Stomach smooth muscle (tissue), 2 donors: ENCODE results near the gene KDM3A.
"Not testable (repeated sequence)": the region's sequence is repeated elsewhere in the genome, so short reads cannot be mapped to it uniquely, and the experiment has no call there.

ENCODE experiments used
- H3K27ac ChIP-seq: one replicate; pipeline ENCODE4 v1.7.0; 2013; ENCODE audit warnings: mild to moderate bottlenecking, low read length, inconsistent platforms
- H3K27me3 ChIP-seq, 2 donors: one replicate each; pipeline ENCODE4 v1.7.0; 2013; ENCODE audit warnings: low read length in 2 of 2; ENCODE audit not compliant: insufficient read depth in 2 of 2, control insufficient read depth in 1 of 2
- H3K36me3 ChIP-seq, 2 donors: one replicate each; pipeline ENCODE4 v1.7.0; 2013; ENCODE audit warnings: low read length in 2 of 2; ENCODE audit not compliant: control insufficient read depth in 2 of 2, insufficient read depth in 2 of 2
- H3K4me1 ChIP-seq: one replicate; pipeline ENCODE4 v1.7.0; 2013; ENCODE audit warnings: low read length; ENCODE audit not compliant: control insufficient read depth, insufficient read depth
- H3K4me3 ChIP-seq, 2 donors: one replicate each; pipeline ENCODE4 v1.7.0; 2013; ENCODE audit warnings: low read length in 2 of 2
- H3K9ac ChIP-seq, 2 donors: one replicate each; pipeline ENCODE4 v1.7.0; 2013; ENCODE audit warnings: low read length in 2 of 2, mild to moderate bottlenecking in 1 of 2
- H3K9me3 ChIP-seq, 2 donors: one replicate each; pipeline ENCODE4 v1.7.0; 2013; ENCODE audit warnings: low read length in 2 of 2; ENCODE audit not compliant: control insufficient read depth in 2 of 2
- donor health status: healthy.
- donor health status: Pancreatic carcinoma.

Gene KDM3A

GRCh38 chr2:86492048-86492453 is 50.9 kb downstream of the KDM3A start:
- no peaks in the 10 kb centered on the region for H3K27me3 ChIP-seq
- peaks cover 45 to 49% of the 10 kb centered on the region in 2 donors for H3K36me3 ChIP-seq
- H3K27ac ChIP-seq, result no peak overlapping the region
- no peak overlapping the region for H3K4me3 ChIP-seq
- H3K4me1 ChIP-seq, result no peaks in the 10 kb centered on the region
- no peak overlapping the region for H3K9ac ChIP-seq
- H3K9me3 ChIP-seq, result no peaks in the 10 kb centered on the region

- H3K27me3 ChIP-seq, H3K27ac ChIP-seq, H3K4me1 ChIP-seq, H3K9ac ChIP-seq, H3K9me3 ChIP-seq, H3K4me3 ChIP-seq: not testable (repeated sequence)
- H3K36me3 ChIP-seq, result peaks cover 38 to 51% of the 10 kb centered on the region in 2 donors
Observed at GRCh38 chr2:86496391-86496790, 55.2 kb downstream of the KDM3A start.

GRCh38 chr2:86498468-86499260 is 57.5 kb downstream of the KDM3A start:
- H3K9me3 ChIP-seq, result no peaks in the 10 kb centered on the region
- no peak overlapping the region for H3K9ac ChIP-seq
- no peaks in the 10 kb centered on the region for H3K27me3 ChIP-seq
- no peaks in the 10 kb centered on the region for H3K4me1 ChIP-seq
- H3K27ac ChIP-seq, result no peak overlapping the region
- peaks cover 30 to 37% of the 10 kb centered on the region in 2 donors for H3K36me3 ChIP-seq
- no peak overlapping the region for H3K4me3 ChIP-seq

- H3K27me3 ChIP-seq, result no peaks in the 10 kb centered on the region
- no peak overlapping the region for H3K9ac ChIP-seq
- no peaks in the 10 kb centered on the region for H3K9me3 ChIP-seq
- no peaks in the 10 kb centered on the region for H3K4me1 ChIP-seq
- H3K36me3 ChIP-seq, result peaks cover 29 to 36% of the 10 kb centered on the region in 2 donors
- H3K4me3 ChIP-seq, result no peak overlapping the region
- H3K27ac ChIP-seq, result no peak overlapping the region
Observed at GRCh38 chr2:86499326-86499725, 58.2 kb downstream of the KDM3A start.

GRCh38 chr2:86500325-86501083 is 59.3 kb downstream of the KDM3A start:
- no peak overlapping the region for H3K9ac ChIP-seq
- H3K4me1 ChIP-seq, result no peaks in the 10 kb centered on the region
- H3K27me3 ChIP-seq, result no peaks in the 10 kb centered on the region
- H3K9me3 ChIP-seq, result no peaks in the 10 kb centered on the region
- H3K4me3 ChIP-seq, result no peak overlapping the region
- H3K27ac ChIP-seq, result no peak overlapping the region
- peaks cover 37 to 42% of the 10 kb centered on the region in 2 donors for H3K36me3 ChIP-seq

GRCh38 chr2:86507600-86507999 is 66.4 kb downstream of the KDM3A start:
- H3K27ac ChIP-seq, result no peak overlapping the region
- H3K9me3 ChIP-seq, result no peaks in the 10 kb centered on the region
- no peak overlapping the region for H3K4me3 ChIP-seq
- no peak overlapping the region for H3K9ac ChIP-seq
- no peaks in the 10 kb centered on the region for H3K27me3 ChIP-seq
- H3K36me3 ChIP-seq, result peaks cover 28 to 34% of the 10 kb centered on the region in 2 donors
- no peaks in the 10 kb centered on the region for H3K4me1 ChIP-seq

- Histone ChIP-seq H3K27me3 (no peaks in the 10 kb centered on the region), H3K36me3 (peaks cover 21 to 23% of the 10 kb centered on the region in 2 donors), H3K27ac (no peak overlapping the region), H3K9me3 (no peaks in the 10 kb centered on the region), H3K4me1 (no peaks in the 10 kb centered on the region), H3K9ac (no peak overlapping the region), H3K4me3 (no peak overlapping the region)
Observed at GRCh38 chr2:86510436-86510933, 69.3 kb downstream of the KDM3A start.

GRCh38 chr2:86512034-86512433 is 70.9 kb downstream of the KDM3A start:
- Histone ChIP-seq H3K9me3 (no peaks in the 10 kb centered on the region), H3K36me3 (peaks cover 21% of the 10 kb centered on the region in 2 donors), H3K4me1 (no peaks in the 10 kb centered on the region), H3K9ac (no peak overlapping the region), H3K4me3 (no peak overlapping the region), H3K27ac (no peak overlapping the region), H3K27me3 (no peaks in the 10 kb centered on the region)

GRCh38 chr2:86512892-86513291 is 71.7 kb downstream of the KDM3A start:
- no peaks in the 10 kb centered on the region for H3K27me3 ChIP-seq

GRCh38 chr2:86513948-86514660 is 72.9 kb downstream of the KDM3A start:
- H3K4me1 ChIP-seq, result no peaks in the 10 kb centered on the region

More at GRCh38 chr2:86512892-86513291, 71.7 kb downstream of the KDM3A start:
- Histone ChIP-seq H3K27ac (no peak overlapping the region), H3K9ac (no peak overlapping the region), H3K4me1 (no peaks in the 10 kb centered on the region), H3K9me3 (no peaks in the 10 kb centered on the region), H3K36me3 (peaks cover 15 to 20% of the 10 kb centered on the region in 2 donors), H3K4me3 (no peak overlapping the region)

More at GRCh38 chr2:86513948-86514660, 72.9 kb downstream of the KDM3A start:
- peaks cover 5 to 8% of the 10 kb centered on the region in 2 donors for H3K36me3 ChIP-seq
- H3K27ac ChIP-seq, result no peak overlapping the region
- H3K9ac ChIP-seq, result no peak overlapping the region
- no peaks in the 10 kb centered on the region for H3K27me3 ChIP-seq
- no peak overlapping the region for H3K4me3 ChIP-seq
- no peaks in the 10 kb centered on the region for H3K9me3 ChIP-seq
